Activated CD8-positive, alpha-beta memory T cell treated with anti-CD3 and anti-CD28 coated beads, Interleukin-2, amount 50 U/mL, for 4 hours (primary cell): ENCODE measurements around the gene MTMR8.
"Not testable (repeated sequence)": the region's sequence is repeated elsewhere in the genome, so short reads cannot be mapped to it uniquely, and the experiment has no call there.

ENCODE experiments used
- DNase-seq: peaks from one replicate; pipeline ENCODE4 v3.0.0-alpha.2; 2020

Gene MTMR8

DNA sequence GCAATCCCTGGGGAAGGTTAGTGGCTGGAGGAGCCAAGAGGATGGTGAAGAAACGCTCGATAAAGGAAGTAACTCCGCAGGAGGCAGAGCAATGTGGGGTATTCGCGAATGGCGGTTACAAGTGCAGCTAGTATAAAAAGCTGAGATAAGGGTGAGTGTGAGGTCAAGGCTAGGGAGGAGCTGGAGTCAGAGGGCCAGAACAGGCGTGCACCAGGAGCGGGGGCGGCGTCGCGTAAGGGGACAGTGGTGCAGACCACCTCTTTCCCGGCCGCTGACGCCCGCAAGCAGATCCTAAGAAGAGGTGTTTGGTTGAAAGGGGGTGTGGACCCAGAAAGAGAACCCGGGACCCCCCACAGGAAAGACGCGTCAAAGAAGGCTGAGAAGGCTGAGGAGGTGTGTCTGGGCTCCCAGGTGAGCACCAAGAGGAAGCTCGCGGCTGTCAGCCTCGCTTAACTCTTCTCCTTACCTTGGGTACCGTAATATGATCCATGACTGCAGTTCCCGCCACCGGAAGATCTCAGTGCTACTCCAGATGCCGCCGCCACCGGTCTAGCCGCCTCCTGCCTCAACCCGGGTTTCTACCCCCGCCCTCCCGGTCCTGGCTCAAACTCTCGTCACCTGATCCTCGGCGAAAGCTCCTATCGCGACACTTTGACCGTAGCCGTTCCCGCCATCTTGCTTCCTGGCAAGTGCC, at the start of gene MTMR8:
Gene MTMR8 (minus strand): TSS at position 579 of the 694 bp plus-strand sequence. CDS start 89 bp downstream, at position 490.
- DNase-seq: peak; percentile 73

GRCh38 chrX:64439551-64439950, 44.3 kb upstream of the MTMR8 start:
- DNase-seq: no peak

GRCh38 chrX:64437665-64438064, 42.4 kb upstream of the MTMR8 start:
- DNase-seq: no peak

DNA sequence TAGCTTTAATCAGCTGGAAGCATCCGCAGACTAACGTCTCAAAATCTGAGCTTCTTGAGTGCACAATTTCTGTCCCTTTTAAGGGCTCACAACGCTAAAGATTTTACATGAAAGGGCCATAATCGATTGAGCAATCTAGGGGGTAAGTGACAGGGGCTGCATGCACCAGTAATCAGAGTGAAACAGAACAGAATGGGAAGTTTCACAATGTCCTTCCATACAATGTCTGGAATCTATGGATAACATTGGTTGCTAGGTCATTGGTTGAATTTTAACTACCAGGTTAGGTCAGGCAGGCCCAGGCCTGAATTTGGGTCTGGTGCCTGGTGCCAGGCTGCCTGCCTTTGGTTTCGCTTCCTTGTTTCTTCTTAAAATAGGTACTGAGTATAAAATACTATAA, 42.0 kb upstream of the MTMR8 start:
- DNase-seq: no peak

- DNase-seq: no peak
Measured at GRCh38 chrX:64428371-64428770, 33.1 kb upstream of the MTMR8 start.

GRCh38 chrX:64427787-64428186, 32.5 kb upstream of the MTMR8 start:
- no peak for DNase-seq

GRCh38 chrX:64427281-64427680, 32.0 kb upstream of the MTMR8 start:
- no peak for DNase-seq

DNA sequence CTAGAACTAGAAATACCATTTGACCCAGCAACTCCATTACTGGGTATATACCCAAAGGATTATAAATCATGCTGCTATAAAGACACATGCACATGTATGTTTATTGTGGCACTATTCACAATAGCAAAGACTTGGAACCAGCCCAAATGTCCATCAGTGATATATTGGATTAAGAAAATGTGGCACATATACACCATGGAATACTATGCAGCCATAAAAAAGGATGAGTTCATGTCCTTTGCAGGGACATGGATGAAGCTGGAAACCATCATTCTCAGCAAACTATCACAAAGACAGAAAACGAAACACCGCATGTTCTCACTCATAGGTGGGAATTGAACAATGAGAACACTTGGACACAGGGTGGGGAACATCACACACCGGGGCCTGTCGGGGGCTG, 14.5 kb upstream of the MTMR8 start:
- DNase-seq: not testable (repeated sequence)

- no peak for DNase-seq
Measured at GRCh38 chrX:64398088-64398487, 2.8 kb upstream of the MTMR8 start.

DNA sequence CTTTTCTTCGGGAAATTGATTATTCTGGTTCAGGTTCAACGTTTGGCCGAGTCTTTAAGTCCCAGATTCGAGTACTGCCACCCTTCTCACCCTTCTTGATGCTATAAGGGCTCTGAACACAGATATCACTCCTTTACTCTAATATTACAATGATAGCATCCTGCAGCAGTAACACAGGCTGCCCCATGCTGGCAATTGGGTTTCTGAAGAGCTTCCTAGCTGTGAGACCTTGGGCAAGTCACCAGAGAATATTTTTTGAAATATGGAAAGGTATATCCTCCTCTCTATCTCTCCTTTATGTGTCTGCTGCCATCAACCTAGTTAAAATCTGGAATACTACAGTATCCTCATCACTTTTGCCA, 297 bp upstream of the MTMR8 start:
- DNase-seq: no peak

DNA sequence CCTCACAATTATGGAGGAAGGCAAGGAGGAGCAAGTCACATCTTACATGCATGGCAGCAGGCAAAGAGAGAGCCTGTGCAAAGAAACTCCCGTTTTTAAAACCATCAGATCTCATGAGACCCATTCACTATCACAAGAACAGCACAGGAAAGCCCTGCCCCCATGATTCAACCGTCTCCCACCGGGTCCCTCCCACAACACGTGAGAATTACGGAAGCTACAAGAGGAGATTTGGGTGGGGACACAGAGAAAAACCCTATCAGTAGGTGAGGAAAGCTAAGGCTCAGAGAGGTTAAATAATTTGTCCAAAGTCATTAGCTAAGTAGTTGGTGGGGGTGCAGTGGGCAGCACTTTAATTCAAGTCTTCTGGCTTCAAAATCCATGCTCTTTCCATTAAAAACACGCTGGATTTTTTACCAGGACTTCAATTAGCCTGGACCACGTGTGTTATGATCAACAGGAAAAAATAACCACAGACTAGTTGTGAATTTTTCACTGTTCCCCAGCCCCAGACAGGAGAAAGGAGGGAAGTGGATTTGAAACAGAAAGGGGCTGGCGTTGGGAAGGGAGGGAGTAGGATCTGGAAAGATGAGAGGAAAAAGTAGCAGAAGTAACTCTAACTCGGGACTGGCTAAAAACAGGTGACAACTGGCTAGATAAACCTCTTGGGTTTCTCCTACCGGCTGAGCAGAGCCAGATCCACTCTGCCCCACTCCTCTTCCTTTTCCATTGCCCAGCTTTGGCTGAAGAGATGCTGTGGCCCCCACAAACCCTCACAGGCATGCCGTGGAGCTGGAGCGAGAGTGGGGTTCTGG, 986 bp downstream of the MTMR8 start:
- DNase-seq: no peak

GRCh38 chrX:64389489-64389888, 5.8 kb downstream of the MTMR8 start:
- no peak for DNase-seq

DNA sequence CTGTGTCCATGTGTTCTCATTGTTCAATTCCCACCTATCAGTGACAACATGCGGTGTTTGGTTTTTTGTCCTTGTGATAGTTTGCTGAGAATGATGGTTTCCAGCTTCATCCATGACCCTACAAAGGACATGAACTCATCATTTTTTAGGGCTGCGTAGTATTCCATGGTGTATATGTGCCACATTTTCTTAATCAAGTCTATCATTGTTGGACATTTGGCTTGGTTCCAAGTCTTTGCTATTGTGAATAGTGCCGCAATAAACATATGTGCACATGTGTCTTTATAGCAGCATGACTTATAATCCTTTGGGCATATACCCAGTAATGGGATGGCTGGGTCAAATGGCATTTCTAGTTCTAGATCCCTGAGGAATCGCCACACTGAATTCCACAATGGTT, 14.5 kb downstream of the MTMR8 start:
- DNase-seq: not testable (repeated sequence)

DNA sequence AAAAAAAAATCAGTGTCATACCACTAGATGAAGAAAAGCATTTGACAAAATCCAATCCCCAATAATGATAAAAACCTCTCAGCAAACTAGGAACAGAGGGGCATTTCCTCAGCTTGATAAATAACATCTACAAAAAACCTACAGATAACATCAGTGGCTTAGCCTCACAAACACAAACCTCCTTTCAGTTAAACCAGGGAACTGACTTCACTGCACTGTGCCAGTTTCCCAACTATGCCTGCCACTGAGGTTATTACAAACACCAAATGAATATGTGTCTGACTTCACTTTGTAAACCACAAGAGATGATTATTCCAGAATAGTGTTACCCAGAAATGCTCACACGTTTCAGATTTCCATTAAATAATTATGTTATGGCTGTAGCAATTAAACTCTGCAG, 15.3 kb downstream of the MTMR8 start:
- DNase-seq: no peak

DNA sequence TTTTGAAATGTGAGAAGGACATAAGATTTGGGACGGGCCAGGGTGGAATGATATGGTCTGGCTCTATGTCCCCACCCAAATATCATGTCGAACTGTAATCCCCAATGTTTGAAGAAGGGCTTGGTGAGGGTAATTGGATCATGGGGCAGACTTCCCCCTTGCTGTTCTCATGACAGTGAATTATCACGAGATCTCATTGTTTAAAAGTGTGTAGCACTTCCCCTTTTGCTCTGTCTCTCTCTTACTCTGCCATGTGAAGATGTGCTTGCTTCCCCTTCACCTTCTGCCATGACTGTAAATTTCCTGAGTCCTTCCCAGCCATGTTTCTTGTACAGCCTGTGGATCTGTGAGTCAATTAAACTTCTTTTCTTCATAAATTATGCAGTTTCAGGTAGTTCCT, 17.5 kb downstream of the MTMR8 start:
- DNase-seq: no peak

- DNase-seq: no peak
Measured at GRCh38 chrX:64352081-64352480, 43.2 kb downstream of the MTMR8 start.

DNA sequence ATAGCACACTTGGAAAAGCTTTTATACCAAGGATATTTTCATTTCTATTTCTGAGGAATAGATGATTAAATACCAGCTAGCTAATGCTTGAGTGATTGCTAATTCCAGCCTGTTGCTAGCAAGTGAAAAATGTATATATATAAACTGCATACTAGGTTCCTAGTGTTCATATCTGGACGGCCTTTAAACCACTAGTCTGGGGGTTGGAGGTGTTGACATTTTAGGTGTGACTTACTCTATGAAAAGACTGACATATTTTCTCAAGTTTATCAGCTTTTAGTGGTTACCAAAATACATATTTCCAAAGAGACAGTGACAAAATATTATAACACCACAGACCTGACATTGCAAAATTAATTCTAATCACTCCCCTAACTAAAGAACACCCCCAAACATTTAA, 44.7 kb downstream of the MTMR8 start:
- DNase-seq: no peak

GRCh38 chrX:64350047-64350446, 45.2 kb downstream of the MTMR8 start:
- no peak for DNase-seq

DNA sequence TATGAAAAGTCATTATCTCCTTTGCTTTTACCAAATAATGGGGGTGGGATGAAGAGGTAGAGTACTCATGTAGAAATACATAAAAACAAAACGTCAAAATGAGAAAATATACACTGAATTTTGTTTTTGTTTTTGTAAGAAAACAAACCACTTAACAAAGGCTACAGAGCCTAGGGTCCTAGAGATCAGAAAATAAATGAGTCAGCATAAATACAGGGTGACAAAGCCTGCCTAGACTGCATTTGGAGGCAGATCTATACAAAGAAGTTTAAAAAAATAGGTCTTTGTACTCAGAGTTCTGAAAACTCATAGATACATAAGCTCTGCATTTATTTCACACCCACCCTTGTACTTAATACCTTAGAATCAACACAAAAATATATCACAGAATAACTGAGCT, 52.4 kb downstream of the MTMR8 start:
- no peak for DNase-seq

GRCh38 chrX:64338296-64338695, 57.0 kb downstream of the MTMR8 start:
- no peak for DNase-seq

DNA sequence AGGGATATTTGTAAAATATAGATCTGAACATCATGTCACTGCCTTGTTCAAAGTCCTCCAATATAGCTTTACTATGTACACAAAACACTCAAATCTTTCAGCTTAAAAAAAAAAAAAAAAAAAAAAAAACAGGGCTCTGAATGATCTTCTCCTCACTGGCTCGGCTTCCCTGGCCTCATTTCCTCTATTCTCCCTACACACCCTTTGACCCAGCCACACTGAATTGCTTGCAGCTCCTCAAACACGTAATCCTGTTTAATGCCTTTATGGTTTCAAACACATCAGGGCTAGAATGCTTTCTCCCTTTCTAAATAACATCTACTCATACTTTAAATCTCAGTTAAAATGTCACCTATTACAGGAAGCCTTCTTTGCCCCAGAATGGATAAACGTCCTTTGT, 60.8 kb downstream of the MTMR8 start:
- DNase-seq: no peak

GRCh38 chrX:64330284-64330683, 65.0 kb downstream of the MTMR8 start:
- DNase-seq: no peak

DNA sequence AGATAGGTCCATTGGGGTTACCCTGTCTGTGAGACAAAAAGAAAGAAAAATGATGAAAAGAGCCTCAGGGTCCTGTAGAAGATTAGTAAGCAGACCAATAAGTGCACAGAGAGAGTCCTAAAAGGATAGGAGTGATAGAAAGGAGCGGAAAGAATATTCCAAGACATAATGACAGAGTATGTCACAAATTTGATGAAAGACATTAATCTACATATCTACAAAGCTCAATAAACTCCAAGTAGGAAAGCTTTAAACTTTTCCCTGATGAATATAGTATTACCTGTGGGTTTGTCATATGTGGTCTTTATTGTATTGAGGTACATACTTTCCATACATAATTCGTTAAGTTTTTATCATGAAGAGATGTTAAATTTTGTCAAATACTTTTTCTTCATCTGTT, 73.7 kb downstream of the MTMR8 start:
- no peak for DNase-seq

DNA sequence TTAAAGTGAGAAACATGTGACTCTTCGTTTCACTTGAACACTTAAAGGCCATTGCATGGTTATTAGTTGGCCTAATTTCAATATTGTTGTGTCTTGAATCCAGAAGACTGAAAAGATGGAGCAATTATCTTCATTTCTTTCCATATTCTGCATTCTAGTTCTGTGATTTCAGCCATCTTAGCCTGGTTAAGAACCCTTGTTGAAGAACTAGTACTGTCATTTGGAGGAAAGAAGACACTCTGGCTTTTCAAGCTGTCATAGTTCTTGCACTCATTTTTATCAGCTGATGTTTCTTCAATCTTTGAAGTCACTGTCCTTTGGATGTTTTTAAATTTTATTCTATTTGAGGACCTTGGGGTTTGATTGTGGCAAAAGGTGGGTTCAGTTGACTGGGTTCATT, 81.6 kb downstream of the MTMR8 start:
- no peak for DNase-seq

DNA sequence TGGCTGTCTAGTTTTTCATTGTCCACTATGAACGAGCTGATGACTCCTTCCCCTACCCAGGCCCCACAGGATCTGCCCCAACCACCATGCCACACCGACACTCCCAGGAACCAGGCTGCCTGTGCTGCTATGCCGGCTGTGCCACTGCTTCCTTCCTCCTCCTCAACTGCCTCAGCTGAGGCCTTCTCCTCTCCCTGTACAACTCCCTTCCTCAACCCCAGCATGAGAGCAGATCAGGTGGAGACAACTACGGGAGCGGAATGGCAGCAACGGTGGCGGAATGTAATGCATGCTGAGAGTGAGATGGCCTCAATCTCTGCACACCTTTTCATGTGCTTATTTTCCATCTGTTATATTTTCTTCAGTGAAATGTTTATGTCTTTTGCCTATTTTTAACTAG, 88.5 kb downstream of the MTMR8 start:
- DNase-seq: no peak
